ENCODE results near the gene PDPN.

PDPN gene

DNA sequence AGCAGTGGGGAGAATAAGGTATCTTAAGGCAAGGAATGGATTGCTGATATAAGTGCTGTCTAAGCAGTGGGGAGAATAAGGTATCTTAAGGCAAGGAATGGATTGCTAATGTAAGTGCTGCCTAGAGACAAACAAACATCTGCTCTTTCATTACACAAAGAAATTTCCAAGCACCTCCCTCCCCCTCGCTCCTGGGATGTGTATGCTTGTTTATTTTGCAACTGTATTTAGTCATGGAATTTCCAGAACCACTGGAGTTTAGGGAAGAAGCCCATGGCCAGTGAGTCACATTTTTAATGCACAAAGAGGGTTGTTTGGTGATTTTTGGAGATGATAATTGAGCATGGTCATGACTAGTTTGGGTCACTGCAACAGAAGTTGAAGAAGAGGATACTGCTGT lies 21.5 kb downstream of the PDPN start:
- WGBS, 2 experiments = 100% methylated on average over 1 of the region's 1 CpG; no CpG with 5 or more reads in 1 of the 2 experiments
- Histone ChIP-seq H3K4me1 (ENCODE audit: control insufficient read depth, insufficient read depth, low read length) (peaks cover 12% of the 10 kb centered on the region), H3K36me3 (ENCODE audit: control insufficient read depth, insufficient read depth, low read length) (no peaks in the 10 kb centered on the region), H3K27me3 (ENCODE audit: control insufficient read depth, insufficient read depth, low read length, poor library complexity, severe bottlenecking) (no peaks in the 10 kb centered on the region), H3K4me3 (ENCODE audit: insufficient read depth, low read depth, low read length) (no peak overlapping the region), H3K9me3 (ENCODE audit: control insufficient read depth, low read length) (no peaks in the 10 kb centered on the region), H3K27ac (ENCODE audit: insufficient read depth, low read depth, low read length, poor library complexity, severe bottlenecking) (no peak overlapping the region)

- Histone ChIP-seq H3K4me1 (ENCODE audit: control insufficient read depth, insufficient read depth, low read length) (peaks cover 12% of the 10 kb centered on the region), H3K9me3 (ENCODE audit: control insufficient read depth, low read length) (no peaks in the 10 kb centered on the region), H3K4me3 (ENCODE audit: insufficient read depth, low read depth, low read length) (no peak overlapping the region), H3K36me3 (ENCODE audit: control insufficient read depth, insufficient read depth, low read length) (no peaks in the 10 kb centered on the region), H3K27me3 (ENCODE audit: control insufficient read depth, insufficient read depth, low read length, poor library complexity, severe bottlenecking) (no peaks in the 10 kb centered on the region), H3K27ac (ENCODE audit: insufficient read depth, low read depth, low read length, poor library complexity, severe bottlenecking) (no peak overlapping the region)
- WGBS, 2 experiments = 96 to 97% methylated on average over 7 of the region's 8 CpGs
Measured at GRCh38 chr1:13607002-13607401, 23.4 kb downstream of the PDPN start.

DNA sequence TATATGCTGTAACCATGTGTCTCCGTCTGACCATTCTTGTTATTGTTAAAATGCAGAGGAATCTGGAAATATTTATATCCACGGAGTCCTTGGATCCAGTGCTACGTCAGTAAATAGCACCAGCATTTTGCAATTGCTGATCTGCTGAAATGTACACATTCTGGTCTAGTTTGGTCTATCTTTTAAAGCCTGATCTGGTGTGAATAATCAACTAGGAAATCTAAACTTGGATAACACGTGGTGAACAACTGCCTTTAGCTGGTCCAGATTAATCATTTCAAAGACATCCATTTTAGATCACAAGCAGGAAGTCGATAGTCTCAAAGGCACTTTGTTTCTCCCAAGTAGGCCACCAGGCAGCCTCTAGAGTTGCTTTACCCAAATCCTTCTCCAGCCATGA lies 32.6 kb downstream of the PDPN start:
- Histone ChIP-seq H3K27ac (ENCODE audit: insufficient read depth, low read depth, low read length, poor library complexity, severe bottlenecking) (no peak overlapping the region), H3K27me3 (ENCODE audit: control insufficient read depth, insufficient read depth, low read length, poor library complexity, severe bottlenecking) (no peaks in the 10 kb centered on the region), H3K4me1 (ENCODE audit: control insufficient read depth, insufficient read depth, low read length) (no peaks in the 10 kb centered on the region), H3K4me3 (ENCODE audit: insufficient read depth, low read depth, low read length) (no peak overlapping the region), H3K36me3 (ENCODE audit: control insufficient read depth, insufficient read depth, low read length) (peaks cover 3% of the 10 kb centered on the region), H3K9me3 (ENCODE audit: control insufficient read depth, low read length) (no peaks in the 10 kb centered on the region)
- 94 to 97% methylated on average over 5 of the region's 5 CpGs for WGBS, 2 experiments

DNA sequence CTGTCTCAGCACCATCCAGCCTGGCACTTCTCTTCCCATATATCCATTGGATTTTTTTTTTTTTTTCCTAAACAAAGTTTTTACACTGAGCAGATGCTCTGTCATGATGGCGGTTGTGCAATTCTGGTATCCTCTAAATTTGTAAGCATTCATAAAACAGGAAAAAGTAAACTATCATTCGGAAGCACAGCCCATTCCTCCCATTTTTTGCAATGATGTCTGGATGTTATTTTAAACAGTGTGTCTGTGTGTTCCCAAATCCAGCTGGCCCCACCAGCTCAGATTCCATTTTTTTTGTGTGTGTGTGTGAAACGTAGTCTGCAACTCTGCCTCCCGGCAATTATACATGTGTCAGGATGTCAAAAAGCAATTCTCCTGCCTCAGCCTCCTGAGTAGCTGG lies 33.5 kb downstream of the PDPN start:
- Histone ChIP-seq H3K36me3 (ENCODE audit: control insufficient read depth, insufficient read depth, low read length) (peaks cover 3% of the 10 kb centered on the region), H3K27ac (ENCODE audit: insufficient read depth, low read depth, low read length, poor library complexity, severe bottlenecking) (no peak overlapping the region), H3K9me3 (ENCODE audit: control insufficient read depth, low read length) (no peaks in the 10 kb centered on the region), H3K4me3 (ENCODE audit: insufficient read depth, low read depth, low read length) (no peak overlapping the region), H3K4me1 (ENCODE audit: control insufficient read depth, insufficient read depth, low read length) (no peaks in the 10 kb centered on the region), H3K27me3 (ENCODE audit: control insufficient read depth, insufficient read depth, low read length, poor library complexity, severe bottlenecking) (no peaks in the 10 kb centered on the region)
- WGBS, 2 experiments = 92 to 95% methylated on average over 4 of the region's 4 CpGs

GRCh38 chr1:13617773-13618172 lies 34.1 kb downstream of the PDPN start:
- Histone ChIP-seq H3K4me1 (ENCODE audit: control insufficient read depth, insufficient read depth, low read length) (no peaks in the 10 kb centered on the region), H3K27ac (ENCODE audit: insufficient read depth, low read depth, low read length, poor library complexity, severe bottlenecking) (no peak overlapping the region), H3K27me3 (ENCODE audit: control insufficient read depth, insufficient read depth, low read length, poor library complexity, severe bottlenecking) (no peaks in the 10 kb centered on the region), H3K36me3 (ENCODE audit: control insufficient read depth, insufficient read depth, low read length) (peaks cover 3% of the 10 kb centered on the region), H3K4me3 (ENCODE audit: insufficient read depth, low read depth, low read length) (no peak overlapping the region), H3K9me3 (ENCODE audit: control insufficient read depth, low read length) (no peaks in the 10 kb centered on the region)
- 70 to 94% methylated on average over 1 of the region's 1 CpG for WGBS, 2 experiments

GRCh38 chr1:13618483-13618882 lies 34.9 kb downstream of the PDPN start:
- Histone ChIP-seq H3K27ac (ENCODE audit: insufficient read depth, low read depth, low read length, poor library complexity, severe bottlenecking) (no peak overlapping the region), H3K4me3 (ENCODE audit: insufficient read depth, low read depth, low read length) (no peak overlapping the region), H3K4me1 (ENCODE audit: control insufficient read depth, insufficient read depth, low read length) (no peaks in the 10 kb centered on the region), H3K9me3 (ENCODE audit: control insufficient read depth, low read length) (no peaks in the 10 kb centered on the region), H3K27me3 (ENCODE audit: control insufficient read depth, insufficient read depth, low read length, poor library complexity, severe bottlenecking) (no peaks in the 10 kb centered on the region), H3K36me3 (ENCODE audit: control insufficient read depth, insufficient read depth, low read length) (peaks cover 3% of the 10 kb centered on the region)
- WGBS, 2 experiments = 94 to 95% methylated on average over 11 of the region's 11 CpGs

GRCh38 chr1:13619909-13620308 lies 36.3 kb downstream of the PDPN start:
- Histone ChIP-seq H3K27me3 (ENCODE audit: control insufficient read depth, insufficient read depth, low read length, poor library complexity, severe bottlenecking) (no peaks in the 10 kb centered on the region), H3K27ac (ENCODE audit: insufficient read depth, low read depth, low read length, poor library complexity, severe bottlenecking) (no peak overlapping the region), H3K4me3 (ENCODE audit: insufficient read depth, low read depth, low read length) (no peak overlapping the region), H3K4me1 (ENCODE audit: control insufficient read depth, insufficient read depth, low read length) (no peaks in the 10 kb centered on the region), H3K9me3 (ENCODE audit: control insufficient read depth, low read length) (no peaks in the 10 kb centered on the region), H3K36me3 (ENCODE audit: control insufficient read depth, insufficient read depth, low read length) (no peaks in the 10 kb centered on the region)
- 80 to 84% methylated on average over 8 of the region's 8 CpGs for WGBS, 2 experiments

GRCh38 chr1:13620825-13621224 lies 37.2 kb downstream of the PDPN start:
- Histone ChIP-seq H3K9me3 (ENCODE audit: control insufficient read depth, low read length) (no peaks in the 10 kb centered on the region), H3K27ac (ENCODE audit: insufficient read depth, low read depth, low read length, poor library complexity, severe bottlenecking) (no peak overlapping the region), H3K36me3 (ENCODE audit: control insufficient read depth, insufficient read depth, low read length) (no peaks in the 10 kb centered on the region), H3K4me1 (ENCODE audit: control insufficient read depth, insufficient read depth, low read length) (no peaks in the 10 kb centered on the region), H3K27me3 (ENCODE audit: control insufficient read depth, insufficient read depth, low read length, poor library complexity, severe bottlenecking) (no peaks in the 10 kb centered on the region), H3K4me3 (ENCODE audit: insufficient read depth, low read depth, low read length) (no peak overlapping the region)
- 94 to 96% methylated on average over 5 of the region's 5 CpGs for whole genome bisulfite sequencing, 2 experiments

GRCh38 chr1:13622446-13622845 lies 38.8 kb downstream of the PDPN start:
- no peaks in the 10 kb centered on the region for H3K4me1 ChIP-seq (ENCODE audit: control insufficient read depth, insufficient read depth, low read length)
- no peak overlapping the region for H3K27ac ChIP-seq (ENCODE audit: insufficient read depth, low read depth, low read length, poor library complexity, severe bottlenecking)
- no peaks in the 10 kb centered on the region for H3K36me3 ChIP-seq (ENCODE audit: control insufficient read depth, insufficient read depth, low read length)
- H3K27me3 ChIP-seq (ENCODE audit: control insufficient read depth, insufficient read depth, low read length, poor library complexity, severe bottlenecking) = no peaks in the 10 kb centered on the region
- 93 to 94% methylated on average over 4 of the region's 4 CpGs for WGBS, 2 experiments
- no peak overlapping the region for H3K4me3 ChIP-seq (ENCODE audit: insufficient read depth, low read depth, low read length)
- H3K9me3 ChIP-seq (ENCODE audit: control insufficient read depth, low read length) = no peaks in the 10 kb centered on the region

DNA sequence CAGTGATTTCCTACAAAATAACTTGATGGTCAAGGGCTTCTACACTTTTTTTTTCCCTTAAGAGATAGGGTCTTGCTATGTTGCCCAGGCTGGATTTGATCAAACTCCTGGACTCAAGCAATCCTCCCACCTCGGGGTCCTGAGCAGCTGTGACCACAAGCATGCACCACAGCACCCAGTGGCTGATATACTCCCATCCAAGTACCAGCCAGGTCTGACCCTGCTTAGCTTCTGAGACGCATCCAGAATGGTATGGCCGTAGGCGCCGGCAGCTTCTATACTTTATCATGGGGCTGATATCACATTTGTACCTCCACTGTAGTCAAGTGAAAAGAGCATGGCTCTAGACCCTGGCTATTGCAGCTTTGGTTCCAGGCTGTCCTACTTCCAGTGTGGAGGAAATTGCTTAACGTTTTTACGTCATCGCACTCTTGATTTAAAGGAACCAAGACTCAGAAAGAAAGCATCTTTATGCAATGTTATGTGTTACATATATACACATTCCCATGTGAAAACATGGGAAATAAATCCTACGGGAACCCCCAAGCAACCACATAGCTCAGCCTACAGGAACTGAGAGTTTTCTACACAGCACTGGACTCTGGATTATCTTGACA lies 39.5 kb downstream of the PDPN start:
- no peak overlapping the region for H3K4me3 ChIP-seq (ENCODE audit: insufficient read depth, low read depth, low read length)
- no peaks in the 10 kb centered on the region for H3K27me3 ChIP-seq (ENCODE audit: control insufficient read depth, insufficient read depth, low read length, poor library complexity, severe bottlenecking)
- no peaks in the 10 kb centered on the region for H3K4me1 ChIP-seq (ENCODE audit: control insufficient read depth, insufficient read depth, low read length)
- no peaks in the 10 kb centered on the region for H3K9me3 ChIP-seq (ENCODE audit: control insufficient read depth, low read length)
- 94% methylated on average over 9 of the region's 9 CpGs for WGBS, 2 experiments
- no peak overlapping the region for H3K27ac ChIP-seq (ENCODE audit: insufficient read depth, low read depth, low read length, poor library complexity, severe bottlenecking)
- no peaks in the 10 kb centered on the region for H3K36me3 ChIP-seq (ENCODE audit: control insufficient read depth, insufficient read depth, low read length)

GRCh38 chr1:13624526-13624925 lies 40.9 kb downstream of the PDPN start:
- Histone ChIP-seq H3K9me3 (ENCODE audit: control insufficient read depth, low read length) (no peaks in the 10 kb centered on the region), H3K27ac (ENCODE audit: insufficient read depth, low read depth, low read length, poor library complexity, severe bottlenecking) (no peak overlapping the region), H3K36me3 (ENCODE audit: control insufficient read depth, insufficient read depth, low read length) (no peaks in the 10 kb centered on the region), H3K4me1 (ENCODE audit: control insufficient read depth, insufficient read depth, low read length) (no peaks in the 10 kb centered on the region), H3K27me3 (ENCODE audit: control insufficient read depth, insufficient read depth, low read length, poor library complexity, severe bottlenecking) (no peaks in the 10 kb centered on the region), H3K4me3 (ENCODE audit: insufficient read depth, low read depth, low read length) (no peak overlapping the region)
- 93 to 96% methylated on average over 4 of the region's 6 CpGs for WGBS, 2 experiments

All from ectodermal cell (in vitro differentiated cells).